ENCODE measurements around the gene NOTCH2. TPM values are rescaled to one million over a fixed set of nuclear protein-coding genes. Genes with fewer than 3 reads are reported as not detected.
A peak's percentile ranks its signal among the peaks of the same experiment; 100 is the strongest.
"Not testable (repeated sequence)": the region's sequence is repeated elsewhere in the genome, so short reads cannot be mapped to it uniquely, and the experiment has no call there.

The NOTCH2 gene
- total RNA-seq, 1 experiment from 2014 or later: 4.7 TPM

DNA sequence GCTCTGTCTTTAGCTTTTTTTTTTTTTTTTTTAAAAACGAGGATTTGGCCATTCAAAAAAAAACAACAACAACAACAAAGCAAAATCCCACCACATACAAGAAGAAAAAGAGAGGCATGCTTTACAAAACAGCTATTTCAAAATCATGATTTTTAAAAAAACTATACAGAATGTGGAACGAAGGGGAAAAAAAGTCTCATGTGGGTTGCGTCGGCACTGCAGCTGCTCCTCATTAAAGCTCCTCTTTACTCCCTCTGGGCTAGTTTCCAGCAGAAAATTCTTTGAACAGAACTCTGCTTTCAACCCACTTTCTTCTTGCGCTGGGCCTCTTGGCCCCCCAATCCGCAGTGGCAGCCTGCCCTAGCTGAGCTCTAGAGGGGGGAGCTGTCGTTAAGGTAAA, 54.5 kb downstream of the NOTCH2 start:
- H3K4me2 ChIP-seq (ENCODE audit: low read depth, low read length, poor library complexity, severe bottlenecking); H3K4me3 ChIP-seq (ENCODE audit: low read length); H3K27me3 ChIP-seq (ENCODE audit: low read length); H4K20me1 ChIP-seq (ENCODE audit: insufficient read depth, low read depth, low read length); H3K36me3 ChIP-seq (ENCODE audit: insufficient read depth, low read length); DNase-seq; H3K4me1 ChIP-seq (ENCODE audit: low read length); H3K79me2 ChIP-seq (ENCODE audit: low read length); H3K9ac ChIP-seq (ENCODE audit: low read length); H3K9me2 ChIP-seq (replicated peaks; ENCODE audit: insufficient read depth, low read length); H3K27ac ChIP-seq (ENCODE audit: low read length); H3K9me3 ChIP-seq (ENCODE audit: low read length); H2AFZ ChIP-seq (ENCODE audit: low read length): not testable (repeated sequence)

DNA sequence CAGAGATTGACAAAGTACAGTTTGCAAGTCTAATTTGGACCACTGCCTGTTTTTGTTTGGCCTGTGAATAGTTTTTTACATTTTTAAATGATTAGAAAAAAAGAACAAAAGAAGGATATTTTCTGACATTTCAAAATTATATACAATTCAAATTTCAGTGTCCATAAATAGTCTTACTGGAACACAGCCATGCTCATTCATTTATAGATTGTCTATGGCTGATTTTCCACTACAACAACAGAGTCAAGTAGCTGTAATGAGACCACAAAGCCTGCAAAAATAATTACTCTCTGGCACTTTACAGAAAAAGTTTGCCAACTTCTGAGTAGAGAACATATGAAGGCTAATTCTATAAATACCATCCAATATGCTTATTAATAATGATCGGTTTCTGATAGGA, 61.1 kb downstream of the NOTCH2 start:
- not testable (repeated sequence) for H3K4me3 ChIP-seq (ENCODE audit: low read length); H3K27ac ChIP-seq (ENCODE audit: low read length); H2AFZ ChIP-seq (ENCODE audit: low read length); H3K9me3 ChIP-seq (ENCODE audit: low read length); H3K36me3 ChIP-seq (ENCODE audit: insufficient read depth, low read length); H3K4me2 ChIP-seq (ENCODE audit: low read depth, low read length, poor library complexity, severe bottlenecking); H3K27me3 ChIP-seq (ENCODE audit: low read length); DNase-seq; H3K79me2 ChIP-seq (ENCODE audit: low read length); H3K4me1 ChIP-seq (ENCODE audit: low read length); H4K20me1 ChIP-seq (ENCODE audit: insufficient read depth, low read depth, low read length); H3K9ac ChIP-seq (ENCODE audit: low read length); H3K9me2 ChIP-seq (replicated peaks; ENCODE audit: insufficient read depth, low read length)

DNA sequence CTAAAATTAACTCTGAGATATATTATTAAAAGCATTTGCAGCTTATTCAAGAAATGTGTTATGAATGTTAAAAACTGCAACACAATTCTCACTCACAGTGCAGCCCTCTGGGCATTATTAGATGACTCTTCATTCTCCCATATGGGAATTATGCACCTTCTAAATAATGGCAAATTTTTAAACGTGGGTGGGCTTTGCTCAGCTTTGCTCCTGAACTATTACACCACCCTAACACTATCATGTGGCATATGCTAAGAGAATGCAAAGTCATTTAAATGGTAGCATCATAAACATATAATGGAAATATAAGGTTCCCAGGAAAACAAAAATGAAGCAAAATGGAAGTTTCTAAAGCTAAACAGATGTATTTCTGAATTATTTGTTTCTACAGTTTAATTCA, 61.6 kb downstream of the NOTCH2 start:
- H3K9ac ChIP-seq (ENCODE audit: low read length); H3K9me3 ChIP-seq (ENCODE audit: low read length); H3K79me2 ChIP-seq (ENCODE audit: low read length); H4K20me1 ChIP-seq (ENCODE audit: insufficient read depth, low read depth, low read length); H3K27me3 ChIP-seq (ENCODE audit: low read length); DNase-seq; H3K9me2 ChIP-seq (replicated peaks; ENCODE audit: insufficient read depth, low read length); H3K27ac ChIP-seq (ENCODE audit: low read length); H2AFZ ChIP-seq (ENCODE audit: low read length); H3K4me1 ChIP-seq (ENCODE audit: low read length); H3K4me2 ChIP-seq (ENCODE audit: low read depth, low read length, poor library complexity, severe bottlenecking); H3K36me3 ChIP-seq (ENCODE audit: insufficient read depth, low read length); H3K4me3 ChIP-seq (ENCODE audit: low read length): not testable (repeated sequence)

DNA sequence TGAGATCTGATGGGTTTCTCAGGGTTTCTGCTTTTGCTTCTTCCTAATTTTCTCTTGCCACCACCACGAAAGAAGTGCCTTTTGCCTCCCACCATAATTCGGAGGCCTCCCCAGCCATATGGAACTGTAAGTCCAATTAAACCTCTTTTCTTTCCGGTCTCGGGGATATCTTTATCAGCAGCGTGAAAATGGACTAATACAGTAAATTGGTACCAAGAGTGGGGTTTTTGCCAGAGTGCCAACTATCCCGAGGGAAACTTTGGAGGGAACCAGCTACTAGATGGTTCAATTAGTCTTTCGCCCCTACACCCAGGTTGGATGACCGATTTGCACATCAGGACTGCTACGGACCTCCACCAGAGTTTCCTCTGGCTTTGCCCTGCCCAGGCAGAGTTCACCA, 68.4 kb downstream of the NOTCH2 start:
- not testable (repeated sequence) for H3K4me2 ChIP-seq (ENCODE audit: low read depth, low read length, poor library complexity, severe bottlenecking); H3K9me2 ChIP-seq (replicated peaks; ENCODE audit: insufficient read depth, low read length); H3K9ac ChIP-seq (ENCODE audit: low read length); H2AFZ ChIP-seq (ENCODE audit: low read length); DNase-seq; H3K79me2 ChIP-seq (ENCODE audit: low read length); H3K27me3 ChIP-seq (ENCODE audit: low read length); H3K9me3 ChIP-seq (ENCODE audit: low read length); H3K36me3 ChIP-seq (ENCODE audit: insufficient read depth, low read length); H3K4me1 ChIP-seq (ENCODE audit: low read length); H3K27ac ChIP-seq (ENCODE audit: low read length); H3K4me3 ChIP-seq (ENCODE audit: low read length); H4K20me1 ChIP-seq (ENCODE audit: insufficient read depth, low read depth, low read length)

DNA sequence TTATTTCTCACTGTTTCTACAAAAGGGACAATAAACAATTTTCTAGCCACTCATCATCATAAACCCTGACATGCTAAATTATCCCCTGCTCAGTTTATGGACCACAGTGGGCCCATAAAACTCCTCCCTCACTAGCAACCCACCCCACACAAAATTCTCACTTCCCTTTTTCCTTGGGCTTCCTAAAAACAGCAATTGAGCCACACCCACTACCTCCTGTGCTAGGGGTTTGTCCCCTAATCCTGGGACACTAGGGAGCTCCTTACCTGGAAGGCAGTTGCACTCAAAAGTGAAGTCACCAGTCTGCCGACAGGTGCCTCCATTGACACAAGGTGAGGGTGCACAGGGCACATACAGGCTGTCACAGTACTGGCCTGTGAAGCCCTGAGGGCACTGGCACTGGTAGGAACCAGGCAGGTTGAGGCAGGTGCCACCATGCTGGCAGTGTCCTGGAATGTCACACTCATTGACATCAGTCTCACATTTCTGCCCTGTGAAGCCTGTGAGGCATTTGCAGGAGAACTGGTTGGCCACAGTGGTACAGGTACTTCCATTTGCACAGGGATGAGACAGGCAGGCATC, 72.6 kb downstream of the NOTCH2 start:
- not testable (repeated sequence) for H3K27ac ChIP-seq (ENCODE audit: low read length); H3K27me3 ChIP-seq (ENCODE audit: low read length); H3K4me2 ChIP-seq (ENCODE audit: low read depth, low read length, poor library complexity, severe bottlenecking); H2AFZ ChIP-seq (ENCODE audit: low read length); H3K79me2 ChIP-seq (ENCODE audit: low read length); H3K36me3 ChIP-seq (ENCODE audit: insufficient read depth, low read length); H4K20me1 ChIP-seq (ENCODE audit: insufficient read depth, low read depth, low read length); H3K9ac ChIP-seq (ENCODE audit: low read length); H3K4me3 ChIP-seq (ENCODE audit: low read length); H3K4me1 ChIP-seq (ENCODE audit: low read length); H3K9me2 ChIP-seq (replicated peaks; ENCODE audit: insufficient read depth, low read length); DNase-seq; H3K9me3 ChIP-seq (ENCODE audit: low read length)

DNA sequence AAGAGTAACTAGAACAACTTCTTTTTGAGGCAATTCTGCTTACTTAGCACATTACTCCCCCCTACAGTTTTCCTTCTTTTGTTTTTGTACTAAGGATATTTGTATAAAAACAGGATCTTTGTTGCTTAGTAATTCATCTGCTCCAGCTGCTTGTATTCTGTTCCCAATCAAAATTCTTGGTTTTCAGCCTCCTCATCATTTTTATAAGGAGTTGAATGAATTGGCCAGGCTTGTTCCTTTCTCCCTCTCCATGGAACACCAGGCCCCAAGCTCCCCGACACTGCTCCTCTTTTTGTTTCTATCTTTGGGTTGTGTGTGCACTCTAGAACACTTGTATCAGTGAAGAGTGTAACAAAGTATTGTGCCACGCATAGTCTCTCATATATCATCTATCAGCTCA, 73.5 kb downstream of the NOTCH2 start:
- not testable (repeated sequence) for H3K9ac ChIP-seq (ENCODE audit: low read length); H3K9me3 ChIP-seq (ENCODE audit: low read length); H4K20me1 ChIP-seq (ENCODE audit: insufficient read depth, low read depth, low read length); H3K4me3 ChIP-seq (ENCODE audit: low read length); H3K4me1 ChIP-seq (ENCODE audit: low read length); H2AFZ ChIP-seq (ENCODE audit: low read length); H3K9me2 ChIP-seq (replicated peaks; ENCODE audit: insufficient read depth, low read length); H3K79me2 ChIP-seq (ENCODE audit: low read length); H3K36me3 ChIP-seq (ENCODE audit: insufficient read depth, low read length); H3K27ac ChIP-seq (ENCODE audit: low read length); H3K4me2 ChIP-seq (ENCODE audit: low read depth, low read length, poor library complexity, severe bottlenecking); H3K27me3 ChIP-seq (ENCODE audit: low read length)
- DNase-seq: peak; percentile 2

DNA sequence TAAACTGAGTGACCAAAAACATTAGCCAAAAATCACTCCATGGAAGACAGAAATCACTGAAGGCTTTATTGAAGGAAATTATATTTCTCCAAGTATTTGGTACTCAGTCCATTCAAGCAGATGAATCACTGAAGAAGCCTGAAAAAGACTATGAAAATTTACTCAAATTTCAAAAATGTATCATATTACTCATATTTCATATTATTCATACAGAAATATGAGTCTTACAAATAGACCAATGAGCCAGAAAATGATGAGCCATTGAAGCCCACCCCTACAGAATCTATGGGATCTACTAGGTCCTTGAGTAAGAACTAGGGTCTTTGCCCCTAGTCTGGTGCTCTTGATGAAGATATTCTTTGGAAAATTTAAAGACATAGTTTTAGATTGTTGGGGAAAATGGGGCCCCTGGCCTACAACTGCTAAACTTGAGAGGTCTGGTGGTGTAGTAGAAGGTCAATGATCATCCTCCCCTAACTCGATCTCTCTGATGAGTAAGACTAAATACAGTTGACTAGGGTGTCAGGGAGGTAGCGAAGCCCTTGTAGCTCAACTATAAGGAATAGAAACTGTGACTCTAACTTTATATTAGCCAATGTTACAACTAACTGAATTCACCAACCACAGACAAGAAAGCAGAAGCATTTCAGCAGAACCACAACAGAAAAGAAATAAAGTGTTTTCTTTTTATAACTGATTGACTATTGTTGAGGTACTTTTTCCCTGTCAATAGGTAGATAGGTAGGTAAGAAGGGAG, 81.0 kb downstream of the NOTCH2 start:
- peak; percentile 14 for DNase-seq
- Histone ChIP-seq H4K20me1 (ENCODE audit: insufficient read depth, low read depth, low read length) (no peaks in the 10 kb centered on the region; the same call in 1 of the 2 replicates), H3K27me3 (ENCODE audit: low read length) (no peaks in the 10 kb centered on the region), H3K27ac (ENCODE audit: low read length) (no peak overlapping the region), H3K4me3 (ENCODE audit: low read length) (no peak overlapping the region), H3K79me2 (ENCODE audit: low read length) (no peaks in the 10 kb centered on the region), H2AFZ (ENCODE audit: low read length) (no peak overlapping the region), H3K9me3 (ENCODE audit: low read length) (no peaks in the 10 kb centered on the region), H3K9me2 (replicated peaks; ENCODE audit: insufficient read depth, low read length) (no peaks in the 10 kb centered on the region), H3K36me3 (ENCODE audit: insufficient read depth, low read length) (no peaks in the 10 kb centered on the region), H3K9ac (ENCODE audit: low read length) (no peak overlapping the region), H3K4me1 (ENCODE audit: low read length) (no peaks in the 10 kb centered on the region), H3K4me2 (ENCODE audit: low read depth, low read length, poor library complexity, severe bottlenecking) (no peak overlapping the region)

DNA sequence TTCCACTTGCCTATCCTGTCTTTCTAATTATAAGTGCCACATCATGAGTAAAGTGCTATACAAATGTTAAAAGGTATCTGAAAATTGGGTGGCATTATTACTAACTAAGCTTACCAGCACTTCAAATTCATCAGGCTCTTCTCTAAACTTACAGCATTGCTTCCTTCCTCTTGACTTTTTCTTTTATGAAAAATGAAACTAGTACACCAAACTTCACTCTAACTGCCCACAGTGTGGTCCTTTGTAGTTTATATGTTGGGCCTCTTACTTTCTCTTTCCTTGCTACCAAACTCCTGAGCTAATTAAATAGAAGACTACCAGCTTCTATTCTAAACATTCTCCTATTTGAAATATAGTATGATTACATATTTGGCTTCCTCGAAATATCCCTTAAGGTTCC, 81.8 kb downstream of the NOTCH2 start:
- Histone ChIP-seq H3K9me3 (ENCODE audit: low read length) (no peaks in the 10 kb centered on the region), H3K79me2 (ENCODE audit: low read length) (no peaks in the 10 kb centered on the region), H3K4me1 (ENCODE audit: low read length) (no peaks in the 10 kb centered on the region), H3K36me3 (ENCODE audit: insufficient read depth, low read length) (no peaks in the 10 kb centered on the region), H3K27ac (ENCODE audit: low read length) (no peak overlapping the region), H4K20me1 (ENCODE audit: insufficient read depth, low read depth, low read length) (no peaks in the 10 kb centered on the region; the same call in 1 of the 2 replicates), H3K9ac (ENCODE audit: low read length) (no peak overlapping the region), H3K4me2 (ENCODE audit: low read depth, low read length, poor library complexity, severe bottlenecking) (no peak overlapping the region), H3K9me2 (replicated peaks; ENCODE audit: insufficient read depth, low read length) (no peaks in the 10 kb centered on the region), H3K27me3 (ENCODE audit: low read length) (no peaks in the 10 kb centered on the region), H3K4me3 (ENCODE audit: low read length) (no peak overlapping the region), H2AFZ (ENCODE audit: low read length) (no peak overlapping the region)
- peak; percentile 31 for DNase-seq
